Activated CD8-positive, alpha-beta memory T cell treated with anti-CD3 and anti-CD28 coated beads for 36 hours (primary cell): Measurements from ENCODE around the gene TBL1X. TPM values are rescaled to one million over a fixed set of nuclear protein-coding genes. Genes with fewer than 3 reads are reported as not detected.

Experiments used
- CTCF ChIA-PET: fragments of 350-600 bp; sonication (Branson Sonifier 250); formaldehyde crosslinking; loops from one replicate; lab custom pipeline; 2021; ENCODE audit warnings: antibody characterized with exemption; lab: Charles Lee
- POLR2A ChIA-PET: fragments of 350-600 bp; sonication (Branson Sonifier 250); formaldehyde crosslinking; loops from one replicate; lab custom pipeline; 2021; ENCODE audit warnings: antibody characterized with exemption; lab: Charles Lee
- total RNA-seq, 2 experiments: library from RNA; stranded (reverse); gene quantifications; one replicate each; pipeline ENCODE4 v1.2.3, GENCODE V29; 2021

Gene TBL1X
- total RNA-seq, 2 experiments from 2014 or later = 34.0 to 35.5 TPM

DNA sequence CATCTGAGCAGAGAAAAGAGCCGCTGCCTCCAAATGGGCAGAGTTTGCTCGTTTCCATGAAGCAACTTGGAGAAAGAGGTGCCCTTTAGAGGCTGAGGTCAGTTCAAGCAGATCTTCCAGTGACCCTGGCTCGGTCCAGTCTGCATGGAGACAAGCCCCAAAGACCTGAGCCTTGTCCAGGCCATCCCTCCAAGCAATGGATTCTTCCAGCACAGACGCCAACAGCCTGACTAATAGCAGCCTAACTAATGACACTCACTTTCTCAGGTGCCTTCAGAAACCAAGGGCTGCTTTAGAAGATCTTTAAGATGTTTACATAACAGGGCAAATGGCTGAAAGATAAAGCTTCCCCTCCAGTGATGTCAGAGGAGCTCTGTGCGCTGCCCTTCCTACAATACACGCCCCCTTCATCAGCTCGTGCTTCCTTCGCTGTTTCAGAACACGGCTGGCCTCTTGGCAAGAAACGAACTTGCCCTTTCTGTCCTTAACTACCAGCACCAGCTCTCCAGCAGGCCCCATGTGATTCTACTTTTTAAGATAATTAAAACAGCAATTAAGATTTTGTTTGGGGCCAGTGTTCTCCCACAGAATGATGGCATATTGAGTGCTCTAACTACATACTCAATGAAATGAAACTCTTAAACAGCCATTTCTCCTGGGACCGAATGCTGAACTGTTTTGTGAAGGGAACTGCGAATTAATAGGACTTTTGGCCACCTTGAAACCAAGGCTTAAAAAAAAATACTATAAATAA, 181.8 kb downstream of the TBL1X start:
- ChIA-PET CTCF (no interaction called here), POLR2A (interaction anchor here (1.0 kb wide), 1 partner anchor 30 kb away, joined by 3 read pairs; no protein-coding TSS in a partner anchor)

DNA sequence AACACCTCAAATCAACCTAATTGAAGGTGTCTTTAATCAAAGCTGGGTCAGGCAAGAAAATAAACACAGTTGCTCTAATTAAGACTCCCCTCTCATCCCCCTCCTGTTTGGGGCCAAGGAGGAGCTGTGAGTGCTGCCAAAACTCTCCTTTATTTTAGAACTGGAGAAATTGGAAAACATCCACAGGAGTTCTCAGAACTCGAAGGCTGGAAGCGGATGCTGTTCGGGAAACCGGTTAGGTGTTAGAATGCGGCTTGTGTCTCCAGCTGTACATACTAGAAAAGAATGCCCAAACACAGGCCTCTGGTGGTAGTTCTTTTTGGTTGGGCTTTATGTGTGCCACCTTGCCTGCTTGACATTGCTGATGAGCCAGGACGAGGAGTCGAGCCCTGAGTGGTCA, 182.6 kb downstream of the TBL1X start:
- ChIA-PET POLR2A (no interaction called here), CTCF (no interaction called here)

DNA sequence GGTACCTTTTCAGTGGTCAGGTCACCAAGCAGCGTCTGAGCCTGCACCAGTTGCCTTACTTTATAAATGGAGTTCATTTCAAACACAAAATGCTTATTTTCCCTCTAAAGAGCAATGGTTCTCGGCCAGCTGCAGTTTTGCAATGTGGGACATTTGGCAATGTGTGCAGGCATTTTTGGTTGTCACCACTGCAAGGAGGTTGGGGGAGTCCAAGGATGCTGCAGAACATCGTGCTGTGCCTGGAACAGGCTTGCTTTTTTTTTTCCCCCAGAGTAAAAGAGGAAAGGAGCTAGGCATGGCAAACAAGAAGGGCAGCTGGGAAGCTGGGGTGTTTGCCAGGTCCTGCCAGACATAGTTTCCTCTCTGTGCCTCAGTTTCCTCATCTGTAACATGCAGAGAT, 185.2 kb downstream of the TBL1X start:
- CTCF ChIA-PET = no interaction called here
- POLR2A ChIA-PET = no interaction called here

DNA sequence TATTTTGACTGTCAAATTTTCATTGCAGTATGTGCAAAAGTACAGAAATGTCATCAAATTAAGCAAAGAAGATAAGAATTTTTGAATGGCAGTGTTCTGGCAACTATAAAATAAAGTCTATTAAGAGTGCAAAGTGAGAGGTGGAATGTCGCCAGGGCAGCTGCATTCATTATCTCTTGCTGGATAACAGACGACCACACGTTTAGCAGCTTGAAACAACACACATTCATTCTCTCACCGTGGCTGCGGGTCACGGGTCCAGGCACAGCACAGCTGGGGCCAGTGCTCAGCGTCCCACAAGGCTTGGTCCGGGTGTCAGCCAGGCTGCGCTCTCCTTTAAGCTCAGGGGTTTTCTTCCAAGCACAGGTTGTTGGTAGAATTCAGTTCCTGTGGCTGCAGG, 186.9 kb downstream of the TBL1X start:
- ChIA-PET POLR2A (no interaction called here), CTCF (no interaction called here)

DNA sequence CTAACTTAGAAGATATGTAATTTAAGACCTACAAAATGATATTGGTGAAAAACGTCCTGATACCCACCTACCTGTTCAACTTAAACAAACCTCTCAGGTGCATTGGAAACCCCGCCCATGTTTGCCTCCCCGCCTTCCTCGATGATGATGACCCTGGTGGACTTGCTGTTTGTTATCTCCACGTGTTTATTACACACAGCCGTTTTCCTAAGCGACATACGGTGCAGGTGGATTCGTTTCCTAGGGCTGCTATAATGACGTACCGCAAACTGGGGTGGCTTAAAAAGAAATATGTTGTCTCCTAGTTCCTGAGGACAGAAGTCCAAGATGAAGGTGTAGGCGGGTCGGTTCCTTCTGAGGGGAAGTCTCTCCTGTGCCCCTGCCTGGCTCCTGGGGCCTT, 190.1 kb downstream of the TBL1X start:
- POLR2A ChIA-PET = no interaction called here
- CTCF ChIA-PET = no interaction called here

DNA sequence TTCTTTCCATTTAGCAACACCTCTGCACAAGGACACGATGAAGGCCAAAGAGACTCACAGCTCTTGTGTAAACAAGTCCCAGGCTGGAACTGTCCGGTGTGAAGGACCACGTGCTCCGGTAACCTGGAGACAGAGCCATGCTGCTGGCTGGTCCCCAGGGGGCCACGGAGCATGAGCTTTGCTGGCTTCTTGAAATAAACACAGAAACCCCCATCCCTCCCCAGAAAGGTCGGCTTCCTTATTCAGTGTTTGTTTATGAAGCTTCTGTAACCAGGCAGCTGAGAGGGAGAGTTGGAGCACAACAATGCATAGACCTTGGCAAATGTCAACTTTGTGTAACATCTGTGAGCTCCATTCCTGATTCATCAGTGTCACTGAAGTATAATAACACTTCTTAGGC, 191.4 kb downstream of the TBL1X start:
- ChIA-PET CTCF (no interaction called here), POLR2A (no interaction called here)

DNA sequence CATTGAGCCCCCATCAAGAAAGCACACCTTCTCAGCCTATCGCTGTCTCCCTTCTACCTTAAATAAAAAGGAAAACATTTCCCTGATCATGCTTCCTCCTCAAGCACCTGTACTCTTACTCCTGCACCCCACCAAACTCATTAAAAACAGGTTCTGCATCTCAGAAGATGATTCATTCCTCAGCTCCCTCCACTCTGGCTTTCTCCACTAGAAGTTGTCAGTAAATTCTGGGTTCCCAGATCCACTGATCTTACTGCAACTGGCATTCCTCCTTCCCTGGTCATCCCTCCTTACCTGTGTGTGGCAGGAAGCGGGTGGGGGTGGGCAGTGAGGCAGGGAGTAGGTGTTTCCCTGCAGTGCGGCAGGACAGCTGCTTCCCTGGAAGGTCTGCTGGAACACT, 192.0 kb downstream of the TBL1X start:
- POLR2A ChIA-PET = no interaction called here
- CTCF ChIA-PET = no interaction called here

DNA sequence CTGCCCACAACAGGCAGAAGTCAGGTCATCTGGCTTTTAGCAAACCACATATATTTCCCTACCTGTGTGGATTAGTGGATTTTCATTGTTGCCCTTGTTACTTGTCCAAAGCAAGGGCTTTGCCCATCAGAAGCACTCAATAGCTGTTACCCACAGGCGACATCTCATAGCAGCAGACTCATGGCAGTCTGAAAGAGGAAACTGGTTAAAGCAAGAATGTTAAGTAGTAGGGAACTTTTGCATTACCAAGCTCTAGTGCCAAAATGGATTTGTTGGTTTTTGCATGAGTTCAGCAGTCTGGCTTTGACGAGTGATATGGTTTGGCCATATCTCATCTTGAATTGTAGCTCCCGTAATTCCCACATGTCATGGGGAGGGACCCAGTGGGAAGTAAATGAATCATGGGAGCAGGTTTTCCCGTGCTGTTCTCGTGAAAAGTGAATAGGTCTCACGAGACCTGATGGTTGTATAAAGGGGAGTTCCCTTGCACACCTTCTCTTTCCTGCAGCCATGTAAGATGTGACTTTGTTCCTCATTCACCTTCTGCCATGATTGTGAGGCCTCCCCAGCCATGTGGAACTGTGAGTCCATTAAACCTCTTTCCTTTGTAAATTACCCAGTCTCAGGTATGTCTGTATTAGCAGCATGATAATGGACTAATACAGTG, 192.9 kb downstream of the TBL1X start:
- POLR2A ChIA-PET = no interaction called here
- CTCF ChIA-PET = no interaction called here

DNA sequence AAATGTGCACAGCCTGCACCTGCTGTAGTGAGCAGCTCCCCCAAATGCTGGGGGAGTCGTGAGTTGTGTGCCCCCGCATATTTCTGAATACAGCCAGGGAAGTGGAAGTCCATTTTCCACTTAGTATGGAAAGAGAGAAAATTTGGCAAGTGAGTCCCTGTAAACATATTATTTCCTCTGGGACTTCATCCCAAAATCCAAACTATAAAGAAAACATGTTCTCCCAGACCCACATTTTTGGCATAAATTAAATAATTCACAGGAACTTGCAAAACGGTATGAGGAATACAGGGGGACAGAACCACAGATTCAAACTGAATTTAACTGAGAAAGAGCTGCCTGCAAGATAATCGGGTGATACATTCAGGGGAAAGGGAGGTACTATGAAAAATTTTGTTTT, 193.6 kb downstream of the TBL1X start:
- POLR2A ChIA-PET = no interaction called here
- CTCF ChIA-PET = no interaction called here

DNA sequence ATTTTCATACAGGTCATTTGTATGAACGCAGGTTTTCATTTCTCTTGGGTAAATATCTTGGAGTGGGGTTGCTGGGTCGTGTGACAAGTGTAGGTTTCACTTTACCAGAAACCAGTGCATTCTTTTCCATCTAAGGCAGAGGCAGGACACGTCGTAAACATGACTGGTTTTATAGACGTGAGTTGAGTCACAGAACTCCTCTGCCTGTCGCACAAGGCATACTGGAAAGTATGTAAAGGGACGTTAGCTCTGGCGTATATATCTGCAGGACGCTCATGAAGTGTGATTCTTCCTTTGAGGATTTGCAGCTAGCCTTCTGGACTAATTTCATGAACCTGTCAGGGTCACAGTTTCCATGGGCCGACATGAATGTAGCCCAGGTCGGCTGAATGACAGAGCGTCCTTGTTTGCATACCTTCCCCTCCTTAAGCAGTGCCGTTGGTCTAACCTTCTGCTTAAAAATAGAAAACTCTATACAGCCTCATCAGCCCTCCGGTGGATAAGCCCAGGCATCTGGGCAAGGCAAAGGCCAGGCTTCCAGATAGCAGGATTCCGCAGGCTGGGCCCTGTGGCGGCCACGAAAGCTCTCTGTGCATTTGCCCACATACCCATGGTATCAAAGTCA, 194.8 kb downstream of the TBL1X start:
- ChIA-PET CTCF (interaction anchor here (1.2 kb wide), 1 partner anchor 196 kb away, joined by 3 read pairs; no protein-coding TSS in a partner anchor), POLR2A (no interaction called here)

DNA sequence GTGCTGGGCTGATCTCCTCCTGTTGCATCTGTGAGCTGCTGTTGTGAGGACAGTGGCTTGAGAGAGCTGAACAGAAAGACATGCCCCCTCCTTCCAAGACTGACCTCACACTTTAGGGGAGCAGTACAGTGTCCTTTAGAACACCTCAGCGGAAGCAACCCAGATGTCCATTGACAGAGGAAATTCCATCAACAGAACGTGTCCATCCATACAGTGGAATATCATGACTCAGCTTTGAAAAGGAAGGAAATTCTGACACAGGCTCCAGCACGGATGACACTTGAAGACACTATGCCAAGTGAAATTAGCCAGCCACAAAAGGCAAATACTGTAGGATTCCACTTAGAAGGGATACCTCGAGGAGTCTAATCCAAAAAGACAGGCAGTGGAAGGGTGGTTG, 197.3 kb downstream of the TBL1X start:
- CTCF ChIA-PET = no interaction called here
- POLR2A ChIA-PET = no interaction called here

DNA sequence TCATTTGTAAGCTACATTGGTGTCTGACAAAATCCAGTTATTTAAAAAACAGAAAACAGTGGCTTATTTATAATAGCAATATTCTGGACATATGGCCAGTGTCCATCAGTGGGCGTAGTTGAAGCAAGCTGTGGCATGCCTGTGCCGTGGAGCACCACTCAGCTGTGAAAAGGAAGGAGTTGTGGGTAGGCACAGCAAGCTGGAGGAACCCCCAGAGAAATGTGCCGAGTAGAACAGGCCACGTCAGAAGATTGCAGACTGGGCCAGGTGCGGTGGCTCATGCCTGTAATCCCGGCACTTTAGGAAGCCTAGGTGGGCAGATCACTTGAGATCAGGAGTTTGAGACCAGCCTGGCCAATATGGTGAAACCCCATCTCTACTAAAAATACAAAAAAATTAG, 198.4 kb downstream of the TBL1X start:
- ChIA-PET POLR2A (no interaction called here), CTCF (no interaction called here)

DNA sequence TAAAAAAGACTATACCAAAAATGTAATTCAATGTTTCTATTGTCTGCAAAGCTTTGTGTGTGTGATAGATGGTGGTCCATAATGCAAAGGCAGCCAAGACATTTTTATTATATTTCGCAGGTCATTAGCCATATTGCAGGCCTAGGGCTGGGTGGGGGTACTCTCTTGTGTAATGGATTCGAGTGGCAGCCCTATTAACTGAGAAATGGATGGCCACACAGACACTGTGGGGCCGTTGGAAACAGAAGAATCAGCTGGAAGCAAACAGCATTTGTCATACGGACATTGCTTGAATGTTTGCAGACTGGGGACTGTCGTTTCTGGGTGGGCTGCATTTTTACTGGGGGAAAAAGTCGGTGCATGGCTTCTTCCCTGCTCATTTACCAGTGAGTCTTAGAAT, 199.4 kb downstream of the TBL1X start:
- CTCF ChIA-PET = interaction anchor here (0.6 kb wide), 1 partner anchor 313 kb away, joined by 5 read pairs; no protein-coding TSS in a partner anchor

DNA sequence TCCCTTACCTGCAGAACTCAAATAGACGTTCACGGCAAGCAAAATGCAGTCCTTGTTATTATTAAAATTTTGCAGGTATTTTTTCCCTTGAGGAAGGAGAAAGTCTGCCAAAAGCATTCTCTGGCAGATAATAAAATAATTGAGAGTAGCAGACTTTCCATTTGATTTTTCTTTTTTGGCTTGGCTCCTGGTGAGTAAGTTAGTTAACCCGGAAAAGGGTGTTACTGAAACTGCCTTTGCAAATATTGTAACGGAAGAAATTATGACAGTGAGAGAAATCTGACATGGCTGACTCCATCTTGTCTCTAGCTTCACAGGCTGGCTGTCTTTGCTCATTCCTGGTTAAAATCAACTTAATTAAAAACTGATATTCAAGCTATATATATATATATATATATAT, 200.3 kb downstream of the TBL1X start:
- ChIA-PET CTCF (no interaction called here), POLR2A (no interaction called here)

More for the DNA sequence above, 199.4 kb downstream of the TBL1X start:
- POLR2A ChIA-PET = no interaction called here

DNA sequence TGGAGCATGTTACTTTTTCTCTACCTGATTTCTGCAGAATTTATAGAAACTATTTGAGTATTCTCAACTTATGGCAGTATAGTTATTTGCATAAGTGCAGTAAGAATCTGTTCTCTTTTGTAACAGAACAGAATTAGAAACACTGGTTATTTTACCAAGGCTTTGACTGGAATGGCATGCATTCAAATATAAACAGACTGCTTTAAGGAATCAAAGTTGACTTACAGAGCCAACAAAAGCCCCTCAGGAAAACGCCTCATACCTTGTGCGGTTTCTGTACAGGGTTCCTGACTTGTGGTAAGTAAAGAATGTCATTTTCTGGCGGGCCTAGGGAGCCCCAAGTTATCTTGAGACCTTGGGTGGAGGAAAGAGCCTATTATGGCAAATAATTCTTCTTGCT, 203.7 kb downstream of the TBL1X start:
- ChIA-PET CTCF (no interaction called here), POLR2A (no interaction called here)

DNA sequence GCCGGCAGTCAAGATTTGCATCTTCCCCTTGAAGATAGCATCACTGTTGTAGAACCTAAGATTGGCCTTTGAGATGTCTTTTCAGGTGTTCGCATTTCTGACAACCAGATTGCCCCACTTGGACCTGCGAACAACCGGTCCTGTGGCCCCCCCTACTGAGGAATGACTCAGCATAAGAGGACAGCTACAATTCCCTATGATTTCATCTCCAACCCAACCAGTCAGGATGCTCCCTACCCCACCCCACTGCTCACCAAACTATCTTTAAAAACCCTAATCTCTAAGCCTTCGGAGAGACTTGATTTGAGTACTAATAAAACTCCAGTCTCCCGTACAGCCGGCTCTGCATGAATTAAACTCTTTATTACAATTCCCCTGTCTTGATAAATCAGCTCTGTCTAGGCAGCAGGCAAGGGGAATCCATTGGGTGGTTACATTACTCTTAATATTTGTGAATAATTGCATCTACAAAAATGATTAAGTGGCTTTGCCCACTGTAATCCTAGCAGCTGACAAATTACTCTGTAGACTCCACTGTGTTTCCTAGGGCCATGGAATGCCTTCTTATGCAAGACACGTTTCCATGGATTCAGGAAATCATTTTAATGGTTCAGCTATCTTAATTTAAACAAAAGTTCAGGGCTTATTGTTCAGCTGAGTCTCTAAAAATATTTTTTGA, 205.4 kb downstream of the TBL1X start:
- CTCF ChIA-PET = no interaction called here
- POLR2A ChIA-PET = no interaction called here

DNA sequence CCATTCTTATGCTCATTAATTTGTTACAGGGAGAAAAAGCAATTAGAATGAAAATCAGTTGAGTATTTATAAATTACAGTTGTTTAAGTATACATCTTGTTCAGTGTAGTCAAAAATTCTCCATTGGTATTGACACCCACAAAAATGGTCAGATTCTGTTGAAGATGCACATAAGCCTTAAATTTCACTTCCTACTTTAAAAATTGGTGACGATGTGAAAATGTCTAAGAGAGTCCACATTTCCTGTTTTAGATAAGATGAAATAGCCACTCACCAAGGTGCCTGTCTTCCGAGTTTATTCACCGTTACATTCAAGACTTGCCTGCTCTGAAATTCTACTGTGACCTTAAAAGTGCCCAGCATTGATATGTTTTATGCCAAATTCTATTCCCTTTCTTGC, 207.1 kb downstream of the TBL1X start:
- ChIA-PET POLR2A (no interaction called here), CTCF (no interaction called here)

DNA sequence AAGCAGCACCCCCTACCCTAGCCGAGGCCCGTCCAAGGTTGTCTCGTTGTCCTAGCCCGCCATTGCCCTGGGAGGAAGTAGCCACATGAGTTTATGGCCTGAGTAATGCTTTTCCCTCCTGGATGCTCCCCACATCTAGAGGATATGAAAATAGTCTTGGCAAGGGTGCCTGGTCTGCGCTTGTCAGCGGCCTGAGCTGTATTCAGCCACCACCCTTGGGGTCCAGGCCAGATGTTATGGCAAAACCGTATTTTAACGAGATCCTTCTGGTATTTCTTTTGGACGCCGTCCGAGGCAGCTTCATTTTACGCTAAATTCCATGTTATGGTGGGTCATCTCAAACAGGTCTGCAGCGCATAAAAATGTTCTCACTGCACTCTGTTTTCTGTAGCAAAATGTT, 211.4 kb downstream of the TBL1X start:
- ChIA-PET POLR2A (interaction anchor here (1.2 kb wide), 2 partner anchors 30 to 220 kb away, joined by 3 read pairs; no protein-coding TSS in a partner anchor), CTCF (no interaction called here)

DNA sequence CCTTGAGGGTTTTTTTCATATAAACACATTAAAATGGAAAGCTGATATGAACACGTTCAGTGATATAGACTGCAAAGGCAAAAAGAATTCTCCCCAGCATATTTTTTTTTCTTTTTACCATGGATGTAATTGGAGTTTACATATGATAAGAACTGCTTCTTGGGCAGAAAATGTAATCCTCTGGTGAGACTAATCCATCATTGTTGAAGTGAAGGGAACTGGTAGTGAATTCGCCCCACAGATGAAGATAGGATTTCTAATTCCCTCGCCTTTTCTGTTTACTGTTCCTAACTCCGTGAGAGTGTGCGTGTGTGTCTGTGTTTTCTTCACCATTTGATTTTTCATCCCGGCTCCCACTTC, 211.9 kb downstream of the TBL1X start:
- CTCF ChIA-PET = no interaction called here
- POLR2A ChIA-PET = interaction anchor here (1.2 kb wide), 2 partner anchors 30 to 220 kb away, joined by 3 read pairs; no protein-coding TSS in a partner anchor
